SK-N-SH (cell line): Measurements from ENCODE around the gene SSBP1.

Experiments
- JUND ChIP-seq: IDR thresholded peaks from 2 replicates; pipeline ENCODE4 v1.4.0; 2012
- MXI1 ChIP-seq: IDR thresholded peaks from 2 replicates; pipeline ENCODE4 v1.6.1; 2012; ENCODE audit warnings: mild to moderate bottlenecking, low read depth, low read length, improper control_type of control experiment
- POLR2AphosphoS5 ChIP-seq: IDR thresholded peaks from 2 replicates; pipeline ENCODE4 v1.6.1; 2012; ENCODE audit warnings: low read depth, low read length
- TAF1 ChIP-seq: IDR thresholded peaks from 2 replicates; pipeline ENCODE4 v1.6.1; 2012; ENCODE audit warnings: low read depth, mild to moderate bottlenecking, low read length, moderate library complexity, borderline replicate concordance
- YY1 ChIP-seq: IDR thresholded peaks from 2 replicates; pipeline ENCODE4 v1.4.0; 2012; ENCODE audit warnings: low read depth, mild to moderate bottlenecking

DNA sequence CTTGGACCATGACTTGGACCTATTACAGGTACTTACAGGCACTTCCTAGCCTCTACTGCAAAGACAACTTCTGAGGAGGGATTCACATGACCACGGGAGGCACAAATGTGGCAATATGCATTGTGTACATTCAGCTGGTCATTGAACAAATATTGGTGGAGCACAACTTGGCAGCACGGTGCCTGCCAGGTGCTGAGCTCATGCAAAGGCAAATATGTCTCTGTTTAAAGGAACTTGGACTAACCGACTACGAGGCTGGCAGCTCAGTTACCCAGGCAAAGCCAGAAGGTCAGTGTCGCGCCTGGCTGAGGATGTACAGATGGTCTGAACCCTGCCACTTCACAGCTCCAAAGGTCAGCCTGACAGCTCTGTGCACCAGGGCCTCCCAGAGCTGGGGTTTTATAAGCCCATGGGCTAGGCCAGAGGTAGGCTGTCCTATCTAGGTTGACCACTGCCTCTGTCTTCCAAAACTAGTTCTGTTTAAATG lies 42.3 kb upstream of the SSBP1 start:
- TF ChIP-seq POLR2AphosphoS5 = no peak
- no peak for TF ChIP-seq JUND
- TF ChIP-seq TAF1 = no peak
- TF ChIP-seq YY1 = no peak
- no peak for TF ChIP-seq MXI1
